Right atrium auricular region (tissue), 2 donors: ENCODE data around the gene ANKRD23. TPM values are rescaled to one million over a fixed set of nuclear protein-coding genes. Genes with fewer than 3 reads are reported as not detected.

Experiments used
- DNase-seq: peaks from one replicate; pipeline ENCODE4 v3.0.0-alpha.2; 2019; ENCODE audit warnings: low spot score
- H3K27ac ChIP-seq, 2 donors: fragments of 200-600 bp; sonication (generic); 1 replicate in 1 of 2; 2 replicates in 1 of 2; pipeline ENCODE4 v1.5.1; 2016 to 2019
- H3K27me3 ChIP-seq, 2 donors: fragments of 200-600 bp; sonication (generic); one replicate each; pipeline versions ENCODE4 v1.5.1 to v1.6.0; 2017 to 2019
- H3K36me3 ChIP-seq: fragments of 200-600 bp; sonication (generic); one replicate; pipeline ENCODE4 v1.5.1; 2016
- H3K4me1 ChIP-seq, 2 donors: fragments of 200-600 bp; sonication (generic); one replicate each; pipeline versions ENCODE4 v1.5.1 to v1.6.0; 2017 to 2019
- H3K4me3 ChIP-seq, 2 donors: fragments of 200-600 bp; sonication (generic); 1 replicate in 1 of 2; 2 replicates in 1 of 2; pipeline ENCODE4 v1.5.1; 2017 to 2019; ENCODE audit warnings: mild to moderate bottlenecking in 1 of 2, moderate library complexity in 1 of 2
- H3K9me3 ChIP-seq, 2 donors: fragments of 200-600 bp; sonication (generic); one replicate each; pipeline ENCODE4 v1.5.1; 2019
- total RNA-seq, 2 donors: library from RNA; depleted of rRNA; stranded (reverse); fragments of >200 nt; gene quantifications; one replicate each; pipeline ENCODE4 v1.1.0, GENCODE V29; 2016
- TF ChIP-seq, protein P1 (sequence below), 2 donors: fragments of 200-600 bp; sonication (generic); IDR thresholded peaks; one replicate each; pipeline ENCODE4 v1.5.1; 2019; ENCODE audit warnings: antibody characterized with exemption in 2 of 2

Gene ANKRD23
- total RNA-seq, 2 donors from 2014 or later, result 9.3 to 23.0 TPM

DNA sequence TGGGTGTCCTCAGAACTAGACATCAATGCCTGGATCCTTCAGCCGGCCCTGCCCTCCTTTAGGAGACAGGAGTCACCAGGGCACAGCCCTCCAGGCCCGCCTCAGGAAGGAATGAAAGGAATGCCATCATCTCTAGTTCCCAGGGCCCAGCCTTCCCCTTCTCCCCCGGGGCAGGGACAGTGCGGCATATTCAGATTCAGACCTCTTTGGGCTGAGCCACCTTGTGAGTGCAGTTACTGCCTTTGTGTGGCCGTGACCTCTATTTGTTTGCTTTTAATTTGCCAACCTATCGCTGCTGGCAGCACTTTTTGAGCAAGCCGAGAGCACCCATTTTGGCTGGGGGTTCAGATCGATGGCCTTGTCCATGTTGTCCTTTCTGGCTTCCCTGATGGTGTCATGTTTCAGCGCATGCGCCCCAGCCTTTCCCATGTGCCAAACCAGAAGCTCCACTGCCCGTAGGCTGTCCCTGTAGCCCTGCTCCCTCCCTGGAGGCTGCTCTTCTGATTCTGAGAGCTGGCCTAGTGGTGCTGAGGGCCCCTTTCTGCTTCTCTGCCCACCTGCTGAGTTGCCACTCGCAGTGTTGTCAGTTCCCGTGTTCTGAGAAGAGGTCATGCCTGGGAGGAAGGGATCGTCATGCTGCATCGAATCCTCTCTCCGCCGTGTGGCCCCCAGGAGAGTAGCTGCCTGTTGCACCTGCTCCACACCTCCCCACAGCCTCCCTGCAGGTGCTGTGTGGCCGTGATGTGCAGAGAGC lies 10.9 kb downstream of the ANKRD23 start:
- Histone ChIP-seq H3K27ac (peak overlapping the region; percentile 33 to 62), H3K9me3 (no peaks in the 10 kb centered on the region), H3K36me3 (peaks cover 50% of the 10 kb centered on the region), H3K4me1 (peaks cover 0 to 18% of the 10 kb centered on the region in 2 donors), H3K27me3 (no peaks in the 10 kb centered on the region), H3K4me3 (no peak overlapping the region)
- TF ChIP-seq, protein P1, sequence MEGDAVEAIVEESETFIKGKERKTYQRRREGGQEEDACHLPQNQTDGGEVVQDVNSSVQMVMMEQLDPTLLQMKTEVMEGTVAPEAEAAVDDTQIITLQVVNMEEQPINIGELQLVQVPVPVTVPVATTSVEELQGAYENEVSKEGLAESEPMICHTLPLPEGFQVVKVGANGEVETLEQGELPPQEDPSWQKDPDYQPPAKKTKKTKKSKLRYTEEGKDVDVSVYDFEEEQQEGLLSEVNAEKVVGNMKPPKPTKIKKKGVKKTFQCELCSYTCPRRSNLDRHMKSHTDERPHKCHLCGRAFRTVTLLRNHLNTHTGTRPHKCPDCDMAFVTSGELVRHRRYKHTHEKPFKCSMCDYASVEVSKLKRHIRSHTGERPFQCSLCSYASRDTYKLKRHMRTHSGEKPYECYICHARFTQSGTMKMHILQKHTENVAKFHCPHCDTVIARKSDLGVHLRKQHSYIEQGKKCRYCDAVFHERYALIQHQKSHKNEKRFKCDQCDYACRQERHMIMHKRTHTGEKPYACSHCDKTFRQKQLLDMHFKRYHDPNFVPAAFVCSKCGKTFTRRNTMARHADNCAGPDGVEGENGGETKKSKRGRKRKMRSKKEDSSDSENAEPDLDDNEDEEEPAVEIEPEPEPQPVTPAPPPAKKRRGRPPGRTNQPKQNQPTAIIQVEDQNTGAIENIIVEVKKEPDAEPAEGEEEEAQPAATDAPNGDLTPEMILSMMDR (IDR thresholded peaks at IDR 0.05), result no peak
- peak; percentile 71 for DNase-seq

DNA sequence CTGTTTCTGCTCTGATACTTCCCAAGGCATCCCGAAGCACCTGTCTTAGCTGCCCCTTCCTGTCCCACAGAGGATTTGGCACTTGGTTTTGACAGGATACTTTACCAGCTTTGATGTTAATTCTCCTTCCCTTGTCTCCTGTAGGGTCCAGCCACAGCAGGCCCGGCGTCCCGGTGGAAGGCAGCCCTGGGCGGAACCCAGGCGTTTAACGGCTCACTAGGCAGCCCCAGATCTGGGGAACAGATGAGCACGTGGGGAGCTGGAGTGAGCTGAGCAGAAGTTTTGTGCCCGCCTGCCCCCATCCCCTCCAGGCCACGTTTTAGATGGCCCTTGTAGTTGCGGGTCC lies 11.4 kb downstream of the ANKRD23 start:
- Histone ChIP-seq H3K9me3 (no peaks in the 10 kb centered on the region), H3K4me1 (peaks cover 0 to 18% of the 10 kb centered on the region in 2 donors), H3K27me3 (no peaks in the 10 kb centered on the region), H3K4me3 (no peak overlapping the region), H3K36me3 (peaks cover 55% of the 10 kb centered on the region), H3K27ac (peak overlapping the region; percentile 33 to 62)
- TF ChIP-seq, protein P1 (IDR thresholded peaks at IDR 0.05), result no peak
- DNase-seq, result no peak

DNA sequence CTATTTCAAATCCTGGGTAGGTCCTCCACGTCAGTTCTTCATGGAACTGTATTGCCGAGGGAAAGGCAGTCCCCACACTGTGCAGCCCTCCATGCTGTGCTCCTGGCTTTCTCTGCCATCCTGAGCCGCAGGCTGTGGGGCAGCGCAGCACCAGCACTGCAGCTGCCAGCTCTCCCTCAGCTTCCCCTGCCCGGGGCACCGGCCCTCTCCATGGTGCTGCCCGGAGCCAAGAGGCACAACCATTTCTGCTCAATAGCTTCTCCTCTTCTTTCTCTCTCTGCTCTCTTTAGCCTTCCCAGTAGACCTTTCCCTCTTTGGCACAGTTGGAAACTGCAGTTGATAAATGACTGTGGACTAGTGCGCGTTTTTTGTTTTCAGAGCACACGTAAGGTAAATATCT lies 12.1 kb downstream of the ANKRD23 start:
- TF ChIP-seq, protein P1 (IDR thresholded peaks at IDR 0.05), result no peak
- Histone ChIP-seq H3K4me3 (no peak overlapping the region), H3K27me3 (no peaks in the 10 kb centered on the region), H3K36me3 (peaks cover 62% of the 10 kb centered on the region), H3K27ac (no peak overlapping the region), H3K4me1 (peaks cover 0 to 18% of the 10 kb centered on the region in 2 donors), H3K9me3 (no peaks in the 10 kb centered on the region)
- DNase-seq, result no peak

DNA sequence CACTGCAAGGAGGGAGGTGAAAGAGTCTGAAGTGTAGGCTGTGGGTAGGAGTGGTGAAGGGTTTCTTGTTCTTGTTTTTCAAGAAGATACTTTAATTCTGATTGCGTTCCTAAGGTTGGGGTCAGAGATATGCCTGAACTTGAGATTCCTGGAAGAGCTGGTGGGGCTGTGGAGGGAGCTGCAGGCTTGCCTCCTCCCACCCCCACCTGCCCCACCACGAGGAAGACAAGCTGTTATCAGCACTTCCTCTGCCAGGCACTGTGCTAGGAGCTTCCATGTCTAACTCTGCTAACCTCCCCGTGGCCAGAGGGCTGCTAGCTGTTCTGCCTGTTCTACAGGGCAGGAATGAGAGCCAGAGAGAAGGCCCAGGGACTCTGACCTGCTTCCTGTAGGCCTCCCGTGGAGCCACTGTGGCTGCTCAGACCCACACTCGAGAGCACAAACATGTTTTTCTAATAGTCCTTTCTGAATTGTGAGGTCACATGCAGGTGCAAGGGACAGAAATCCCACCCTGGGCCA lies 13.7 kb downstream of the ANKRD23 start:
- H3K27ac ChIP-seq, result no peak overlapping the region
- TF ChIP-seq, protein P1 (IDR thresholded peaks at IDR 0.05), result no peak

DNA sequence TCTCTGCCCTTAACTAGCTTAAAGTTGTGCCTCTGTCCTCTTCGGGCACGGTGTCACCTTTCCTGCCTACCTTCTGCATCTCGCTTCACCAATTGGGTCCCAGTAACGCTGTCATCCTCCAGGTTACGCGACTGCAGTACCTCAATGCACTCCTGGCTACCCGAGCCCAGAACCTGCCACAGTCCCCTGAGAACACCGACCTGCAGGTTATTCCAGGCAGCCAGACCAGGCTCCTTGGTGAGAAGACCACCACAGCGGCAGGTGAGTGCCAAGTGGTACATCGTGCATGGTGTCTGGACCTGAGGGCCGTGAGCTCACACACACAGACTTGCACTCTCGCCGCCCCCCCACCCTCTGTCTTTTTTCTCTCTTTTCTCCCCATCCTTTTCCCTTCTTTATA lies 14.9 kb downstream of the ANKRD23 start:
- H3K36me3 ChIP-seq, result peaks cover 83% of the 10 kb centered on the region

More for the DNA sequence above, 13.7 kb downstream of the ANKRD23 start:
- Histone ChIP-seq H3K4me1 (peaks cover 0 to 18% of the 10 kb centered on the region in 2 donors), H3K9me3 (no peaks in the 10 kb centered on the region), H3K27me3 (no peaks in the 10 kb centered on the region), H3K36me3 (peaks cover 78% of the 10 kb centered on the region), H3K4me3 (no peak overlapping the region)
- DNase-seq, result no peak

More for the DNA sequence above, 14.9 kb downstream of the ANKRD23 start:
- DNase-seq, result no peak
- Histone ChIP-seq H3K27ac (no peak overlapping the region), H3K4me3 (no peak overlapping the region), H3K27me3 (no peaks in the 10 kb centered on the region), H3K4me1 (peaks cover 0 to 26% of the 10 kb centered on the region in 2 donors), H3K9me3 (no peaks in the 10 kb centered on the region)
- TF ChIP-seq, protein P1 (IDR thresholded peaks at IDR 0.05), result no peak
